ENCODE results near the gene HS6ST2.

Gene HS6ST2

DNA sequence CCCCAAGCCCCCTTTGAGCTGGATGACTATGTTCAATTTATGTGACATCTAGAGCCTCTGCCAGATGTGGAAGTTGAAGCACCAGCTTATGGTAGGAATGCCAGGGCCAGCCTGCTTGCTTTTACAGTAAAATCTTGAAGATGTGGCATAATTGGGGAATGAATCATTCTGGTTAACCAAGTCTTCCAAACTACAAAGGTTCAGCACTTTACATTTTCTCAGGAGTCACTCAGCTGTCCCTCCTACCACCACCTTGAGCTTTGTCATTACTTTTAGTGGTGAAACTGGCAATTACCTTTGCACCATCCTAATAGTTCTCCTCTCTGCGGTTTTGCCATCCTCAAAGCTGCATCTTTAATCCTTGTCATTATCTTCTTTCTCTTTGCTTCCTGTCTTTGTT is 172.2 kb downstream of the HS6ST2 start:
- peak; percentile 8 for DNase-seq

GRCh38 chrX:132778917-132779316 is 179.5 kb downstream of the HS6ST2 start:
- no peak for DNase-seq

DNA sequence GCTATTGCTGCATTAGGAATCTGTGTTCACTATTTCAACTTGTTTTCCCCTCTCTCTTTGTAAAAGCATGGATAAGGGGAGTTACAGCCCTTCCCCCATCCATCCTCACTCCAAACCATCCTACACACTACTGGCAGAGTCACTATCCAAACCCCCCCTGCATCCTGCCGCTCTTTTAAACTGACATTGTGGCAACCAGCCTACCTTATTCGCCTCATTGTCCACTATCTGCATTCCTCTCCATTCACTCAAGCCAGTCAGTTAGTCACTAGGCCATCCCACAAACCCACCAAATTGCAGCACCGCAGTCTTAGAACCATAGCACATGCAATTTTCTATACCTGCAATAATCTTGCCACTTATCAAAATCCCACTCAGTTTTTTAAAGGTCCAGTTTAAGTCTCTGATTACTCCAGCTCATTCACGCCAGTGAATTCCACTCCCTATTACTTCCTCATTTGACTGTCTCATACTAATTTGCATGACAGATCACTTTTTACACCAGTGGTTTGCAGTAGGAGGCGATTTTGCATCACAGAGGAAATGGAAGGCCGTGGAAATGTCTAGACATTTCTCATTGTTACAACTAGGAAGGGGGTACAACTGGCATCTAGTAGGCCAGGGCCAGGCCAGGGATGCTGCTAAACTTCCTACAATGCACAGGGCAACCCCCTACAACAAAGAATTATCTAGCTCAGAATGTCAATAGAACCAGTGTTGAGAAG is 181.8 kb downstream of the HS6ST2 start:
- no peak for DNase-seq

DNA sequence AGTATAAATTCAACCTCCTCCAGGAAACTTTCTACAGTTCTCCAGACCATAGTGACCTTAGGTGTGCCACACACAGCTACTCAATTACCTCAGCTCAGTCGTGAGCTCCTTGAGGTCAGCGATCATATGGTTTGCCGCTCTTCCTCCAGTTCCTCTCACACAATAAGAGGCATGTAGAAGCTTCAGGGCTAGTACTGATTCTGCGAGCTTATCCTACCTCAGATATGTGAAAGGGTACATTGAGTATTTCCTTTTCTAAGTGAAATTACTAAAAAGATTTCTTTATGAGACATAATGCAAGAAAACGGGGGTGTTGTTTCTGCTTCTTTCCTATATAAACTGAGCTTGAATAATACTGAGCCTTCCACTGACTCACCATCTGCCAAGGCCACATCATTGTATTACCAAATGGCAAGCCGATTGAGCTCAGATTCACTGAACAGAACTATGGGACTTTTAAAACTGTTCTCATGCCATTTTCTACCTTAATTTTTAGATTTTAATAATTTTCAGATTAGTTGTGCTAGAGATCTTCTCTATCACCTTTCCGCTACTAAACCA is 183.1 kb downstream of the HS6ST2 start:
- no peak for DNase-seq

- no peak for DNase-seq
Measured at GRCh38 chrX:132774010-132774714, 184.3 kb downstream of the HS6ST2 start.

DNA sequence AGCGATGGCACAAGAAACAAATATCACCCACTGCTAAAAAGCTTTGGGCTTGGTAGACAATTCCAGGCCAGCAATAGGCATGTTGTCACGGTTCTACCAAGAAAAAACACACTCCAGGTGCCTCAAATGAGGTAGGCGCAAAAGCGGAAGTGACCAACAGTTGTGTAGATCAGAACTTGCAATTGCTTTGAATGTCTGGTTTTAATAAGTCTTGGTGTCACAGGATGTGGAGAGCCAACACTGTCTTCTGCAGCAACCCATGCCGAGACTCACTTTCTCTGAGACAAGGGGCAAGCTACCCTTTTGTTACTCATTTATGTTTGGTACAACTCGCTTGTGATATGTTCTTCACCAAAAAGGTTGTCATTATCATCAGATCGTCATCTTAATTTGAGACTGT is 188.8 kb downstream of the HS6ST2 start:
- no peak for DNase-seq

GRCh38 chrX:132766452-132766851 is 192.0 kb downstream of the HS6ST2 start:
- DNase-seq, result no peak

GRCh38 chrX:132763528-132763927 is 194.9 kb downstream of the HS6ST2 start:
- DNase-seq, result no peak

DNA sequence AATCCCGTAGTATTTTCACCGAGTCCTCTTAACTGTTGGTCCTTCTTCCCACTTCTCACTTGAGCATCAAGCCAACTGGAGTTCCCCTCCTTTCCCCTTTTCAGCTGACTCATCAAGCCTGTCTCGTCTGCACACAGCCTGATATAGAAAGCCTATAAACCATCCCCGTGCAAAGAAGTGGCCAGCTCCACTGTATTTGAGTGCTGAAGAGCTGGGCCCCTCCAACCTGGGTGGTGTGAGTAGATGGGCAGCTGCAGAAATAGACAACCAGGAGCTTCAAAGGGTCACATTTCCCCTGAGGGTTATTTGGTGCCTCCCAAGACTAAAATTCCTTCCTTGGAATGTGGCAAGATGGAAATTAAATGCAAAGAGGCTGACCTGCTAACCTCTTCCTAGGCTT is 199.7 kb downstream of the HS6ST2 start:
- no peak for DNase-seq

DNA sequence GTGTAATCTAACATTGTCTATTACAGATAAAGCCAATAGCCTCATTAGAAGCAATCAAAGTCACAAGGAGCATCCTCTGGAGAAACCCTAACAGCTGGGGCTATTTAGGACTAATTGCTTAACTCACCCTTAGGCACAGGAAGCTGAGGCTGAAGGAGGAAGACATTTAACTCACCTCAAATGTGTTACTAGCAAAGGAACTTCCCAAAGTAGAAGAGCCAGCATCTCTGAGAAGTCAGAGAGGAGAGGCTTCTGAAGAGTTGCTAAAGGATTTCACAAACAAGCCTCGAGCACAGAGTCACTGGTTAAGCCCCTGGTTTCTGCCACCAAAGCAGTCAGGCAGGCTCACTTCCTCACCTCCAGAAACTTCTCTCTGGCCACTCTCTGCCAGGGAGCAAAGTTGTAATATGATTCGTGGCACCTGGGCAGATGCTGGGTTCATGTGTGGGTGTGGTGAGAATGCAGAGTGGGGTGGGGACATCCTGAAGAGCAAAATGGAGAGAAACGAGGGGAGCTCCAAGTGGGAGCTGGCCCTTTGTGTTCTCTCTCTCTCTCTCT is 201.3 kb downstream of the HS6ST2 start:
- no peak for DNase-seq

GRCh38 chrX:132756439-132756838 is 202.0 kb downstream of the HS6ST2 start:
- DNase-seq, result no peak

DNA sequence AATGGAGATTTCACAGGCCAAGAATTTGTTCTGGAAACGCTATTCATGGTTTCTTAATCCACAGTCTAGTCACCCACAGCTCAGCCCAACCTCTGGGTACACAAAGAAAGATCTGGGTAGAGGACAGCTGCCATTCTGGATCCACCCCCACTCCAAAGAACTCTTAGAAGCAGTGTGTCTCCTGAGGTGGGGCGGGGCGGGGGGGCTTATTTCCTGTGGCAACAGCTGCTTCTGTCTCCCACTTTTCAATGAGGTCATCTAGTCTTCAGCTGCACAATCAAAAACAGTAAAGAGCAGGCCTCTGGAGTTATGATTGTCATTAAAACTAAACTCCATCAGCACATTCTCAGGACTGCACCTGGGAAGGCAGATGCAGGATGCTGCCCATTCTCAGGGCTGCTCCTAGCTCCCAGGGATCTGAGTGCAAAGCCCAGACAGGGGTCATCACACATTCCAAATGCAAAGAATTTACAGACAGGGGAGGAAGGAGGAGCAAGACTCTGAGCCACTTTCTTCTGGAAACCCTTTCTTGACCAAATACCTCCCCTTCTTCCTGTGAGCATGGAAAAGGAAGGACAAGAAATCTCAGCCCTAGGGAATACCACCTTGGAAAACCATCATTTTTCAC is 207.3 kb downstream of the HS6ST2 start:
- no peak for DNase-seq

- no peak for DNase-seq
Measured at GRCh38 chrX:132750331-132751062, 207.9 kb downstream of the HS6ST2 start.

DNA sequence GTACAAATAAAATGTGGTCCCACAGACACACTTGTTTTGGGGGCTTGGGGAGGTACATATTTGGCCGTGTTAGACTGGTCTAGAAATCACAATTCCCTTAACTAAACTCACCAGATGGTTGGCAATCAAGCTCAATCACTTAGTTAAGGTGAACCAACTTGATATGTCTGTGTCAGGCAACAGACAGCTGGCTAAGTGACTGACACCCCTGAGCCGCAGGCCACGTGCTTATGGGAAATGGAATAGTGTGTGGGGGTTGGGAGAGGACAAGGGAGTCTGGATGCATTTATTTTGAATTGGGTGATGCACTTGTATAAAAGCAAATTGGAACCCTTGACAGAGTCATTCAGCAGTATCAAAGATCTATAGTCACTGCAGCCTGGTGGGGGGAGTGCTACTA is 209.0 kb downstream of the HS6ST2 start:
- no peak for DNase-seq

DNA sequence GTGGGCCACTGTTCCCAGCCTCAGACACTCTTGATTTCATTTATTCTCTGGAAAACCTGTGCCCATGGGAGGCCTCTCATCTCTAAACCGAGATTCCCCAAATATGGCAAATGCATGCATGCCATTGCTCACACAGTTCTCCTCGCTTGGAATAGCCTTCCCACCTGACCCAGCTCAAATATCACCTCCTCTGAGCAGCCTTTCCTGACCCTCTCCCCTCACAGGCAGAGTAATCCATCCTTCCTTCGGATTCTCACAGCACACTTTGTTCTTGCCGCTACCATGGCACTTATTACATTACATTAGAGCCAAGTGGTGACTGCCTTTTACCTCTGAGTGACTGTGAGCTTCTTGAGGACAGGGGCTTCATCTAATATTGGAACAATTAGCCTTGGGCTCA is 209.5 kb downstream of the HS6ST2 start:
- DNase-seq, result no peak

DNA sequence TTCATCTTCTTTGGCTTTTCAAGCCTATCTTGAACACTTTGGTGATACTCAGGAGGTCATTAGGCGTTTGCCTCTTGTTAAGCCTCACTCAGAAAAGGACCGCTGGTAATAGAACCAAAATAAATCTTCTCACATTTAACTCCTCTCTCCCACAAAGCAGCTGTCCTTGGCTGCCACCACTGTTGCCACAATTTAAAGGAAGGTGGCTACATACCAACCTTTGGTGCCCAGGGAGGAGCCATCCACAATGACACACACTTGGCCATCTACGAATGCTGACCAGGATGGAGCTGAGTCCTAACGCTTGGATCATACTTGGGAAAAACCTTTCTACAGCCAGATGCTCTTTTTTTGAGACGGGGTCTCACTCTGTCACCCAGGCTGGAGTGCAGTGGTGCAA is 210.2 kb downstream of the HS6ST2 start:
- DNase-seq, result no peak

- no peak for DNase-seq
Measured at GRCh38 chrX:132745593-132745992, 212.8 kb downstream of the HS6ST2 start.

DNA sequence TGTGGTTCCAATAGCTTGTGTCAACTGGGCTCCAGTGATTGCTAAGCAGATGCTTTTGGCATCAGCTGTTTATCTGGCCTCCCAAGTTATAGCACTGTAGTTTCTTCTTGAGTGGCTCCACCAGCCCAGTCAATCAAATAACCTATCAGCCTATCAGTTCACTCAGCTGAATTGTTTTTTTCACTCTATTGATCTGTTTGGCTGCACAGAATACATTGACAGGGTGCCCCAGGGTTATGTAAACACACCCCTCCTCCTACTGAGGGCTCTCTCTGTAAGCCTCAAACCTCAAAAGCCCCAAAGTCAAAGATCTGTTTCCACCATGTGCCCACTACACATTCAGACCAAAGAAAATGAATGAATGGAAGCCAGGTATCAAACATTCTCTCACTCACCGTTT is 214.0 kb downstream of the HS6ST2 start:
- no peak for DNase-seq

DNA sequence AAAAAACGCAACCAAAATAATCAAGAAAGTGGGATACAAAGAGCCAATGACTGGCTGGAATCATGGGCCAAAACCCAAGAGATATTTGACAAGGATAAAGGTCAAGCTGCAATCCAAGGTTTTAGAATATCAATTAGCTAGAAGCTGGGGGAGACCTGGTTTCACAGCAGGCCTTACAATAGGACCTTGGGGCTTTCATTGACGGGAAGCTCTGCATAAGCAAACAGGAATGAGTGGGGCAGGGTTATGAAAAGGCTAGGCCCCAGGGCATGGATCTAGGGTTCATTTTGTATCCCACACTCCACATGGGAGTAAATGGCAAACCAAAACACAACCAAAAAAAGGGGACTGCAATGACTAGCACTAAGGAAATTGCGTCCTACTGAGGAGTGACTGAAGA is 215.3 kb downstream of the HS6ST2 start:
- DNase-seq, result no peak

GRCh38 chrX:132742246-132742645 is 216.2 kb downstream of the HS6ST2 start:
- DNase-seq, result no peak

DNA sequence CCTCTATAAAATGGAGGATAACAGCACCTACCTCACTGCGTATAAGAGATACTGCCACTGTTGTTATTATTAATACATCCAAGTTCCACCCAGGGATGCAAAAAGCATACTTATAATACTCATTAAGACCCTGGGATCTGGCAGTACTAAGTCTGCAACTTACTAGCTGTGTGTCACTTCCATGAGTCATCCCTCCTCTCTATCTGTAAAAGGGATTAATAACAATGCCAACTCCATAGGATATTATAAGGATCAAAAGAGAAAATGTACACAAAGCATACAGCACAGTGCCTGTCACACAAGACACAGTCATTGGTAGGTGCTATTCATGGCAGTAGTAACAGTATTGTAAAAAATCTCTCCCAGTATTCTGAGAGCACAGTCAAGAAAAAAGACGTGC is 216.7 kb downstream of the HS6ST2 start:
- DNase-seq, result peak; percentile 3

DNA sequence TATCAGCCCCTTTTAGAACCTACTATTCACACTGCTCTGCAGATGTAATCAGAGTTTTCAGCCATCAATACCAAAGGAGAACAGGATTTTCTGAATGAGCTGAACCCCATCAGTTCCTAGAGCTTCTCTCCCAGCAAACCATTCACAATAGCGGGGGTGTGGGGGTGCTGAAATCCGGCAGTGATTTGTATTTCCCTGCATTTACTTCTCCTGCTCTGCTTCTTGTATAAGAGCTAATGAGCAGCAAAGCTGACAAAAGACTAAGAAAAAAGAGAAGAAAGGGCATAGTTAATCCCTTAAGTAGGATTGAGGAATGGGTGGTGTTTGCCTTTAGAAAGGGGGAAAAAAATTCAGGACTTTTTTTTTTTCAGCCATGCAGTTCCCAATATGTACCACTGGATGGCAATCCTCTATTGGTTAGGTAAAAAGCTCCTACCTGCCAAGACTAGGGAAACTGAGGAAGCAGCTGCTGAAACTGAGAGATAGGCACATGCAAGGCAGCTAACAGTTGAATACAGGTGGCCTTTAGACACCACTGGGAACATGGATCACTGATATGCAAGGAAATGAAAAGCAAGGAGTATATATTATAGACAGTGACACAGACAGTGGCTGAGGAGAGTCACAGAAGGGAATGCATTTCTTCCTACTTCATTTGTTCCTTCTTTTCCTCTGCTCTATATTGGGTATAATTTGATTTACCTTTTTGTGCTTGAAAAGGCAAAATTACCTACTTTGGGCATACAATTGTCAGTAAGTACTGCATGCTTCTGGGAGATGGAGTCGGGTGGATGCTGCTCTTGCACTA is 217.9 kb downstream of the HS6ST2 start:
- DNase-seq, result no peak
